Breast epithelium (tissue), 3 donors: ENCODE measurements around the gene ERC1.
"Not testable (repeated sequence)": the region's sequence is repeated elsewhere in the genome, so short reads cannot be mapped to it uniquely, and the experiment has no call there.

Experiments used
- CTCF ChIP-seq, 3 donors: fragments of 450-650 bp; IDR thresholded peaks; one replicate each; pipeline ENCODE4 v1.5.1; 2016 to 2017; ENCODE audit warnings: antibody characterized with exemption in 3 of 3, mild to moderate bottlenecking in 3 of 3, moderate library complexity in 3 of 3
- POLR2A ChIP-seq: fragments of 450-650 bp; IDR thresholded peaks from one replicate; pipeline ENCODE4 v1.6.1; 2016; ENCODE audit warnings: antibody characterized with exemption, mild to moderate bottlenecking, moderate library complexity
- POLR2AphosphoS5 ChIP-seq, 3 donors: sonication (generic); formaldehyde crosslinking; IDR thresholded peaks; one replicate each; pipeline ENCODE4 v1.6.1; 2017; ENCODE audit warnings: antibody characterized with exemption in 3 of 3

GRCh38 chr12:1341270-1341669, 350.2 kb downstream of the ERC1 start:
- TF ChIP-seq POLR2A; CTCF (IDR thresholded peaks at IDR 0.05); POLR2AphosphoS5 (IDR thresholded peaks at IDR 0.05): not testable (repeated sequence)
